WERI-Rb-1 (cell line): ENCODE results near the gene ZNF431.

Source experiments
- DNase-seq: peaks from one replicate; pipeline ENCODE4 v3.0.0-alpha.2; 2020
- H3K27ac ChIP-seq: fragments of 250-450 bp; sonication (Bioruptor Pico); 2 replicates; pipeline ENCODE4 v1.5.1; 2020; ENCODE audit warnings: mild to moderate bottlenecking, moderate library complexity
- H3K27me3 ChIP-seq: fragments of 250-450 bp; sonication (Bioruptor Pico); 2 replicates; pipeline ENCODE4 v1.5.1; 2021; ENCODE audit warnings: mild to moderate bottlenecking, low read depth, moderate library complexity; ENCODE audit not compliant: insufficient read depth, severe bottlenecking
- H3K36me3 ChIP-seq: fragments of 250-450 bp; sonication (Bioruptor Pico); 2 replicates; pipeline ENCODE4 v1.5.1; 2020; ENCODE audit warnings: mild to moderate bottlenecking, moderate library complexity
- H3K4me3 ChIP-seq: 2 replicates; pipeline ENCODE4 v1.5.1; 2011; ENCODE audit warnings: low read depth, mild to moderate bottlenecking, control low read depth, low read length
- H3K9me3 ChIP-seq: fragments of 250-450 bp; sonication (Bioruptor Pico); 2 replicates; pipeline ENCODE4 v1.5.1; 2021; ENCODE audit warnings: mild to moderate bottlenecking, moderate library complexity; ENCODE audit not compliant: severe bottlenecking
- CTCF ChIP-seq: IDR thresholded peaks from 2 replicates; pipeline ENCODE4 v1.5.1; 2011; ENCODE audit warnings: low read depth, mild to moderate bottlenecking, control low read depth, inconsistent platforms, low read length

ZNF431 gene

GRCh38 chr19:21141787-21142464, at the start of gene ZNF431:
TSS of gene ZNF431 (plus strand) at chr19:21142040. CDS start at chr19:21142184, 144 bp downstream.
- H3K36me3 ChIP-seq = peaks cover 35% of the 10 kb centered on the region

GRCh38 chr19:21092109-21092508, 49.7 kb upstream of the ZNF431 start:
- no peak for DNase-seq

More at GRCh38 chr19:21141787-21142464, at the start of gene ZNF431:
- no peaks in the 10 kb centered on the region for H3K27me3 ChIP-seq
- peak within 1 kb of the TSS; percentile 82 for H3K27ac ChIP-seq
- H3K9me3 ChIP-seq = peaks cover 2% of the 10 kb centered on the region
- TF ChIP-seq CTCF = no peak
- H3K4me3 ChIP-seq = peak within 1 kb of the TSS; percentile 86
- DNase-seq = peak; percentile 95

GRCh38 chr19:21094347-21095025, 47.4 kb upstream of the ZNF431 start:
- no peaks in the 10 kb centered on the region for H3K36me3 ChIP-seq
- DNase-seq = no peak
- no peak for TF ChIP-seq CTCF
- no peaks in the 10 kb centered on the region for H3K9me3 ChIP-seq
- H3K4me3 ChIP-seq = no peak overlapping the region
- H3K27ac ChIP-seq = no peak overlapping the region
- H3K27me3 ChIP-seq = no peaks in the 10 kb centered on the region

More at GRCh38 chr19:21092109-21092508, 49.7 kb upstream of the ZNF431 start:
- H3K9me3 ChIP-seq = no peaks in the 10 kb centered on the region
- H3K27ac ChIP-seq = no peak overlapping the region
- no peaks in the 10 kb centered on the region for H3K27me3 ChIP-seq
- no peaks in the 10 kb centered on the region; the same call in 1 of the 2 replicates for H3K36me3 ChIP-seq
- TF ChIP-seq CTCF = no peak
- no peak overlapping the region for H3K4me3 ChIP-seq

GRCh38 chr19:21098291-21098690, 43.5 kb upstream of the ZNF431 start:
- no peak for DNase-seq
- TF ChIP-seq CTCF = no peak
- Histone ChIP-seq H3K9me3 (no peaks in the 10 kb centered on the region), H3K27me3 (no peaks in the 10 kb centered on the region), H3K27ac (no peak overlapping the region), H3K4me3 (no peak overlapping the region), H3K36me3 (no peaks in the 10 kb centered on the region; the same call in 1 of the 2 replicates)

- Histone ChIP-seq H3K36me3 (no peaks in the 10 kb centered on the region; the same call in none of the 2 replicates), H3K27me3 (no peaks in the 10 kb centered on the region), H3K27ac (no peak overlapping the region), H3K9me3 (no peaks in the 10 kb centered on the region), H3K4me3 (no peak overlapping the region)
- no peak for TF ChIP-seq CTCF
- DNase-seq = no peak
Observed at GRCh38 chr19:21101521-21102242, 40.2 kb upstream of the ZNF431 start.
